HG02610 (cell line): ENCODE data around the gene DOK4.

Experiments
- ATAC-seq: cut with Tn5 transposase; IDR thresholded peaks from one replicate; pipeline ENCODE4 v1.9.1; 2021; ENCODE audit warnings: mild to moderate bottlenecking, moderate library complexity; ENCODE audit not compliant: unreplicated experiment

Gene DOK4

GRCh38 chr16:57519796-57520360 lies 33.6 kb upstream of the DOK4 start:
- ATAC-seq = peak; percentile 63

GRCh38 chr16:57518922-57519321 lies 32.6 kb upstream of the DOK4 start:
- no peak for ATAC-seq

DNA sequence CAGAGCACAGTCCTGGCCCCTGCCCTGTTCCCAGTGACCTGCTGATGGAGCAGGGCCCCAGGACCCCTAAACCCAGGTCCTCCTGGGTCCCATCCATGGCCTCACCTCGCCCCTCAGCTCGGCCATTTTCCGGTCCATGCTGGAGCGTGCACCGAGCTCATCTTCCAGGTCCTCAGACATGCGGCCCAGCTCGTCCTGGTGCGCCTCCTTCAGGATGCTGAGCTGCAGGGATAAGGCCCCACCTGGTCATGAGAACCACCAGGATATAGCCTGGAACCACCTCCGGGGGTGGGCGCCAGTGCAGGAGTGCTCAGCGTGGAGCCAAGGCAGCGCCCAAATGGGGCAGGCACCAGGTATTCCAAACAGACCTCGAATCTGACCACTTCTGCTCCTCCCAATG lies 32.2 kb upstream of the DOK4 start:
- ATAC-seq = no peak

GRCh38 chr16:57517397-57518367 lies 31.4 kb upstream of the DOK4 start:
- ATAC-seq = no peak

- no peak for ATAC-seq
These were observed 30.5 kb upstream of the DOK4 start for GRCh38 chr16:57516773-57517172.

- ATAC-seq = no peak
These were observed 30.0 kb upstream of the DOK4 start for GRCh38 chr16:57516176-57516725.

- ATAC-seq = no peak
These were observed 28.7 kb upstream of the DOK4 start for GRCh38 chr16:57514791-57515600.

GRCh38 chr16:57514371-57514770 lies 28.1 kb upstream of the DOK4 start:
- ATAC-seq = no peak

DNA sequence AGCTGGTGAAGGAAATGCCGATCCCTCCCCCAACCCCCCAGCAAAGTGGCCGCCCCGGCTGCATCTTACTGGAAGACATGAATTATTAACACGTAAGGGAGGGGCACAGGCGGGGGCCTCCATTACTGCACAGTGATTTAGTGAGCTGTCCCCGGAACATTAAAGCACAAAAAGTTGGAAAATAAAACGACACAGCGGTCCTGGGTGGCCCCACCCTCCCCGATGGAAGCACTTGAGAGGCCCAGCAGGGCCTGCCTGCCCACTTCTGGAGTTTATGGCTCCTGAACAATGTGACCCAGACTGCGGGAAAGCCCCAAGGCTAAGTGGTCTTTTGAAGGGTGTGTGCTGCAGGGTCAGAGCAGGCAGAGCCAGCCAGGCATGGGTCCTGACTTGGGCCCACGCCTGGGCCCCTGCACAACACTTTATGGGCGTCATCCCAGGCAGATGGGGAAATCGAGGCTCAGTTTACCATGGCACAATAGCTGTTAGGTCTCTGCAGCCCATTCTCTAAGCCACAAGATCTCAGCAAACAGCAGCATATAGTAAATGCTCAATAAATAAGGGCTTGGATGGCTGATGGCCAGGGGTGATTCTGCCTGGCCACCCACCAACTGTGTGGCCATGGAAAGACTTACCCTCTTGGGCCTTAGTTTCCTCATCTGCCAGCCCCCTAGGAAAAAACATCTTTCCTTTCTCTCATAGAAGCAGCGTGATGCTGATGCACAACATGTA lies 27.2 kb upstream of the DOK4 start:
- ATAC-seq = no peak

DNA sequence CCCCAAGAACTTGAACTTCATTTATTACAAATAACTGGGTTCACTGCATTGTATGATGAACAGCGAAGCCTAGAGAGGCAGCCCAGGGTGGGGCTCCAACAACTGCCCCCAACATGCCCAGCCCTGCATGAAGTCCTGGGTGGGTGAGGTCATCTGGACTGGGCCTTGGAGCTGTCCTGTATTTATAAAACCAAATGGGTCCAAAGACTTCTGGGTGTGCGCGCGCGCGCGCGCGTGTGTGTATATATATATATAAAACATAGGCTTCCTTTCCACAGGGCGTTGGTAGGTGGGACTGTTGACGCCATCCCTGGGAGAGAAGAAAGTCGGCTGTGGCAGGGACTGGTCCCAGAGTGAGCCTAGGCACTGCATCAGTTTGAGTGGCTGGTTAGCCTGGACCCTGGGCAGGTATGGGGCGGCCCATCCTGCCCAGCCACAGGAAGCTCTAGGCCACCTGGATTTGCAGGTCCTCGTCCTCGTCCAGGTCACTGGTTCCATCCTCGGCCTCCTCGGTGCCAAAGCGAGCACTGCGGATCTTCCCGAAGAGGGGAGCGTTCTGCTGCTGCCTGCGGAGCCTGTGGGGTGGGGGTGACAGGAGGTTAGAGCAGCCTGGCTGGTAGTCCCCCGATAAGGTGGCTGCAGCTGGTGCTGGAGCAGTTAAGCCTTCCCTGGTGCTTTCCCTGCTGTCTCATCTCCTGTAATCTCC lies 26.2 kb upstream of the DOK4 start:
- no peak for ATAC-seq

GRCh38 chr16:57510016-57510871 lies 24.0 kb upstream of the DOK4 start:
- ATAC-seq = no peak

DNA sequence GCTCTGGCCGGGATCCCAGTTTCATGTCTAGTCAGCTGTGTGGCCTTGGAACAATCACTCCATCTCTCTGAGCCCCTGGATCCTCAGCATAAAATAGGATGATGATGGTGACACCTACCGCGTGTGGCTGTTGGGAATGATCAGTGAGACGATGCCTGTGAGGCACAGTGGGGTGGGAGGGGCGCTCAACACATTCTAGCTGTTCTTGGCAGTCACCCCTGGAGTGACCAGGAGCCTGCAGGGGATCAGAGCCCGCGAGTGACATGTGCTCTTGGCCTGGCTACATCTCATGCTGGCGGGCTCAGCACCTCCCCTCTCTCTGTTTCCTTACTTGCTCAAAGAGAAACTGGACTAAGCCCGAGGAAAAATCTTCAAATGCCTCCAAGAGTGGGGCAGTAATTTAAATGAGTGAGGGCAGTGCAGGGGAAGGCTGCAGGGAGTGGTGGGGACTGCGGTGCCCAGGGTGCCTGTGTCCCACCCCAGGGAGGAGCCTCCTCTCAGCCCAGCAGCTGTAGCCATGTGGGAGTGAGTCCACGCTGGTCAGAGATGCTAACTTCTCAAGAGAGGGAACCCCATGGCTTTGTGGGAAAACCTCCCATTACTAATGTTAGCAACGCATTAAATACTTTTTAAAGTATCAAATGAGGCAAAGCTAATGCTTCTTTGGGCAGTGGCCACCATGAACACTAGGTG lies 23.1 kb upstream of the DOK4 start:
- no peak for ATAC-seq

- ATAC-seq = no peak
These were observed 21.7 kb upstream of the DOK4 start for GRCh38 chr16:57508035-57508425.

GRCh38 chr16:57507136-57508034 lies 21.1 kb upstream of the DOK4 start:
- ATAC-seq = no peak

- ATAC-seq = no peak
These were observed 18.9 kb upstream of the DOK4 start for GRCh38 chr16:57505169-57505568.

- ATAC-seq = no peak
These were observed 18.2 kb upstream of the DOK4 start for GRCh38 chr16:57504491-57504890.

DNA sequence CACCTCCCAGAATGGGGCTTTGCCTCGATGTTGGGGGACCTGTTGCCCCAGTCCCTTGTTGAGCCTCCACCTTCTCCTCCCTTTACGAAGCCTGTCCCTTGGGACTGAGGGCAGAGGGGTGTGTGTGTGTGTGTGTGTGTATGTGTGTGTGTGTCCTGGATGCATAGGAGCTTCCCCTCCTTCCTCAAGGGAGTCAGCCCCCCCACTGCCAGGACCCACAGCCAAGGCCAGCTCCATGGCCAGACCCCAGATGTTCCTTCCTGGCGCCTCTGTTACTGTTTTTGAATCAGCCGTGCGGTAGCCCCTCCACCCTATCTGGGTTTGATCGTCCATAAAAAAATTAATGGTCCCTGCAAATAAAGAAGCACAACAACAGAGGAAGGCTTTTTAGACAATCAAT lies 17.7 kb upstream of the DOK4 start:
- ATAC-seq = no peak
